GM12878 (cell line): ENCODE results near the gene JTB. TPM values are rescaled to one million over a fixed set of nuclear protein-coding genes. Genes with fewer than 3 reads are reported as not detected.

ENCODE experiments used
- microRNA-seq: library from miRNA; unstranded; fragments of <30 nt; microRNA quantifications from one replicate; pipeline ENCODE4, GENCODE V29; 2018
- polyA plus RNA-seq, 11 experiments: library from polyadenylated mRNA; depleted of rRNA in 4 of 11; unstranded in 6 of 11; stranded (reverse) in 5 of 11; fragments of >200 nt; fragmentation: Nextera tagmentation in 4 of 11; fragmentation: Illumina TruSeq in 1 of 11; extraction: Ambion mirVana in 4 of 11; extraction: Trizol in 1 of 11; gene quantifications; 1 replicate in 1 of 11; 2 replicates in 10 of 11; pipeline versions ENCODE4 v1.2.1 to v1.2.3, GENCODE V29; 2011 to 2016; ENCODE audit warnings: inconsistent platforms in 2 of 11, missing spikeins in 2 of 11, low read depth in 1 of 11
- small RNA-seq: library from RNA; depleted of rRNA; stranded (forward); fragments of <200 nt; gene quantifications from one replicate; pipeline ENCODE3, GENCODE V24; 2014
- total RNA-seq, 4 experiments: library from RNA; depleted of rRNA in 3 of 4; stranded (reverse); fragments of >200 nt in 3 of 4; fragmentation: Illumina TruSeq in 1 of 4; extraction: Trizol in 1 of 4; gene quantifications; 2 replicates each; pipeline versions ENCODE4 v1.2.1 to v1.2.3, GENCODE V29; 2013 to 2021

Gene JTB
- total and polyA plus RNA-seq, 10 of the 15 experiments (the other 5 are each of a cell fraction or from before 2014, with no cell fraction given), result 25.0 to 298 (median 155) TPM

Small RNA genes within 50 kb of the gene (microRNA-seq; reads per million reads assigned to microRNA genes)
- 1.3 reads per million for gene MIR6737

Small RNA genes within 50 kb of the gene (small RNA-seq; reads per million reads assigned to genes)
- 0.31 reads per million for gene MIR6737

Other genes with a start within 250 kb of the JTB start
Only the 7 nearest of the 13 such genes appear.
- 6.9 and 7.2 TPM in 2 replicates for gene GATAD2B, start 54.7 kb downstream of the JTB start, total RNA-seq (2014; rRNA removed)
- gene GATAD2B, start 54.7 kb downstream of the JTB start, total RNA-seq (2014; rRNA removed; fragmentation: Illumina TruSeq; extraction: Trizol), result 8.3 and 8.8 TPM in 2 replicates
- 63.1 and 64.6 TPM in 2 replicates for gene GATAD2B, start 54.7 kb downstream of the JTB start, total RNA-seq (2021)
- 7.3 and 10.8 TPM in 2 replicates for gene GATAD2B, start 54.7 kb downstream of the JTB start, polyA plus RNA-seq (2011; rRNA removed)
- gene GATAD2B, start 54.7 kb downstream of the JTB start, polyA plus RNA-seq (2014; fragmentation: Illumina TruSeq; extraction: Trizol), result 17.6 and 21.2 TPM in 2 replicates
- gene GATAD2B, start 54.7 kb downstream of the JTB start, polyA plus RNA-seq (2014; fragmentation: Nextera tagmentation; extraction: Ambion mirVana), result 1 to 10 TPM; 2.4 to 8.7 TPM
- 10.1 and 11.3 TPM in 2 replicates for gene GATAD2B, start 54.7 kb downstream of the JTB start, polyA plus RNA-seq (2014; rRNA removed)
- gene GATAD2B, start 54.7 kb downstream of the JTB start, polyA plus RNA-seq (2016; fragmentation: Nextera tagmentation; extraction: Ambion mirVana), result 1 to 10 TPM; 6.4 to 6.6 TPM
- gene DENND4B, start 31.0 kb downstream of the JTB start, total RNA-seq (2014; rRNA removed), result 18.2 and 22.2 TPM in 2 replicates
- gene DENND4B, start 31.0 kb downstream of the JTB start, total RNA-seq (2014; rRNA removed; fragmentation: Illumina TruSeq; extraction: Trizol), result 13.1 and 13.7 TPM in 2 replicates
- gene DENND4B, start 31.0 kb downstream of the JTB start, total RNA-seq (2021), result 57.5 and 74.8 TPM in 2 replicates
- gene DENND4B, start 31.0 kb downstream of the JTB start, polyA plus RNA-seq (2011; rRNA removed), result 15.7 and 26.6 TPM in 2 replicates
- 23.5 and 31.0 TPM in 2 replicates for gene DENND4B, start 31.0 kb downstream of the JTB start, polyA plus RNA-seq (2014; fragmentation: Illumina TruSeq; extraction: Trizol)
- gene DENND4B, start 31.0 kb downstream of the JTB start, polyA plus RNA-seq (2014; fragmentation: Nextera tagmentation; extraction: Ambion mirVana), result 10 to 100 TPM; 12.0 to 13.4 TPM
- gene DENND4B, start 31.0 kb downstream of the JTB start, polyA plus RNA-seq (2014; rRNA removed), result 55.1 and 73.9 TPM in 2 replicates
- 10 to 100 TPM; 20.8 to 23.3 TPM for gene DENND4B, start 31.0 kb downstream of the JTB start, polyA plus RNA-seq (2016; fragmentation: Nextera tagmentation; extraction: Ambion mirVana)
- gene CRTC2, start 19.1 kb downstream of the JTB start, total RNA-seq (2014; rRNA removed), result 15.5 and 15.7 TPM in 2 replicates
- 13.7 and 13.8 TPM in 2 replicates for gene CRTC2, start 19.1 kb downstream of the JTB start, total RNA-seq (2014; rRNA removed; fragmentation: Illumina TruSeq; extraction: Trizol)
- 54.6 and 59.7 TPM in 2 replicates for gene CRTC2, start 19.1 kb downstream of the JTB start, total RNA-seq (2021)
- 12.8 and 35.6 TPM in 2 replicates for gene CRTC2, start 19.1 kb downstream of the JTB start, polyA plus RNA-seq (2011; rRNA removed)
- gene CRTC2, start 19.1 kb downstream of the JTB start, polyA plus RNA-seq (2014; fragmentation: Illumina TruSeq; extraction: Trizol), result 21.6 and 49.4 TPM in 2 replicates
- 1 to 10 TPM; 5.1 to 8.4 TPM for gene CRTC2, start 19.1 kb downstream of the JTB start, polyA plus RNA-seq (2014; fragmentation: Nextera tagmentation; extraction: Ambion mirVana)
- gene CRTC2, start 19.1 kb downstream of the JTB start, polyA plus RNA-seq (2014; rRNA removed), result 56.5 and 57.9 TPM in 2 replicates
- 10 to 100 TPM; 29.9 to 40.1 TPM for gene CRTC2, start 19.1 kb downstream of the JTB start, polyA plus RNA-seq (2016; fragmentation: Nextera tagmentation; extraction: Ambion mirVana)
- 78.0 and 79.1 TPM in 2 replicates for gene SLC39A1, start 14.1 kb downstream of the JTB start, total RNA-seq (2014; rRNA removed)
- 48.7 and 51.2 TPM in 2 replicates for gene SLC39A1, start 14.1 kb downstream of the JTB start, total RNA-seq (2014; rRNA removed; fragmentation: Illumina TruSeq; extraction: Trizol)
- 67.7 and 68.3 TPM in 2 replicates for gene SLC39A1, start 14.1 kb downstream of the JTB start, total RNA-seq (2021)
- 61.1 and 79.6 TPM in 2 replicates for gene SLC39A1, start 14.1 kb downstream of the JTB start, polyA plus RNA-seq (2011; rRNA removed)
- 58.5 and 64.0 TPM in 2 replicates for gene SLC39A1, start 14.1 kb downstream of the JTB start, polyA plus RNA-seq (2014; fragmentation: Illumina TruSeq; extraction: Trizol)
- 10 to 100 TPM in 1 of 2 experiments, 1 to 10 TPM in 1; 8.8 to 20.6 TPM for gene SLC39A1, start 14.1 kb downstream of the JTB start, polyA plus RNA-seq (2014; fragmentation: Nextera tagmentation; extraction: Ambion mirVana)
- gene SLC39A1, start 14.1 kb downstream of the JTB start, polyA plus RNA-seq (2014; rRNA removed), result 77.0 and 77.2 TPM in 2 replicates
- gene SLC39A1, start 14.1 kb downstream of the JTB start, polyA plus RNA-seq (2016; fragmentation: Nextera tagmentation; extraction: Ambion mirVana), result 10 to 100 TPM; 88.9 to 98.6 TPM
- 14.0 and 15.6 TPM in 2 replicates for gene CREB3L4, start 9.8 kb downstream of the JTB start, total RNA-seq (2014; rRNA removed)
- gene CREB3L4, start 9.8 kb downstream of the JTB start, total RNA-seq (2014; rRNA removed; fragmentation: Illumina TruSeq; extraction: Trizol), result 11.6 and 12.2 TPM in 2 replicates
- 10.9 and 11.3 TPM in 2 replicates for gene CREB3L4, start 9.8 kb downstream of the JTB start, total RNA-seq (2021)
- gene CREB3L4, start 9.8 kb downstream of the JTB start, polyA plus RNA-seq (2011; rRNA removed), result 9.7 and 11.9 TPM in 2 replicates
- 10.0 and 12.5 TPM in 2 replicates for gene CREB3L4, start 9.8 kb downstream of the JTB start, polyA plus RNA-seq (2014; fragmentation: Illumina TruSeq; extraction: Trizol)
- 10 to 100 TPM in 1 of 2 experiments, 1 to 10 TPM in 1; 9.7 to 12.9 TPM for gene CREB3L4, start 9.8 kb downstream of the JTB start, polyA plus RNA-seq (2014; fragmentation: Nextera tagmentation; extraction: Ambion mirVana)
- gene CREB3L4, start 9.8 kb downstream of the JTB start, polyA plus RNA-seq (2014; rRNA removed), result 13.1 and 13.4 TPM in 2 replicates
- gene CREB3L4, start 9.8 kb downstream of the JTB start, polyA plus RNA-seq (2016; fragmentation: Nextera tagmentation; extraction: Ambion mirVana), result 10 to 100 TPM; 11.2 to 11.9 TPM
- 4.6 and 5.9 TPM in 2 replicates for gene RAB13, start 8.7 kb upstream of the JTB start, total RNA-seq (2014; rRNA removed)
- 11.0 and 12.4 TPM in 2 replicates for gene RAB13, start 8.7 kb upstream of the JTB start, total RNA-seq (2014; rRNA removed; fragmentation: Illumina TruSeq; extraction: Trizol)
- gene RAB13, start 8.7 kb upstream of the JTB start, total RNA-seq (2021), result 20.4 and 22.2 TPM in 2 replicates
- 0.75 and 0.86 TPM in 2 replicates for gene RAB13, start 8.7 kb upstream of the JTB start, polyA plus RNA-seq (2011; rRNA removed)
- gene RAB13, start 8.7 kb upstream of the JTB start, polyA plus RNA-seq (2014; fragmentation: Illumina TruSeq; extraction: Trizol), result 30.7 and 34.1 TPM in 2 replicates
- gene RAB13, start 8.7 kb upstream of the JTB start, polyA plus RNA-seq (2014; fragmentation: Nextera tagmentation; extraction: Ambion mirVana), result 10 to 100 TPM in 1 of 2 experiments, 1 to 10 TPM in 1; 7.9 to 17.2 TPM
- gene RAB13, start 8.7 kb upstream of the JTB start, polyA plus RNA-seq (2014; rRNA removed), result 12.7 and 15.5 TPM in 2 replicates
- 10 to 100 TPM; 16.3 to 19.2 TPM for gene RAB13, start 8.7 kb upstream of the JTB start, polyA plus RNA-seq (2016; fragmentation: Nextera tagmentation; extraction: Ambion mirVana)
- gene RPS27, start 13.1 kb upstream of the JTB start, total RNA-seq (2014; rRNA removed), result 5,288 and 5,830 TPM in 2 replicates
- 9,122 and 9,683 TPM in 2 replicates for gene RPS27, start 13.1 kb upstream of the JTB start, total RNA-seq (2014; rRNA removed; fragmentation: Illumina TruSeq; extraction: Trizol)
- 2,708 and 2,801 TPM in 2 replicates for gene RPS27, start 13.1 kb upstream of the JTB start, total RNA-seq (2021)
- gene RPS27, start 13.1 kb upstream of the JTB start, polyA plus RNA-seq (2011; rRNA removed), result 8,626 and 8,787 TPM in 2 replicates
- 13,800 and 18,255 TPM in 2 replicates for gene RPS27, start 13.1 kb upstream of the JTB start, polyA plus RNA-seq (2014; fragmentation: Illumina TruSeq; extraction: Trizol)
- gene RPS27, start 13.1 kb upstream of the JTB start, polyA plus RNA-seq (2014; fragmentation: Nextera tagmentation; extraction: Ambion mirVana), result over 10,000 TPM in 1 of 2 experiments, 1,000 to 10,000 TPM in 1; 9,903 to 14,234 TPM
- gene RPS27, start 13.1 kb upstream of the JTB start, polyA plus RNA-seq (2014; rRNA removed), result 8,943 and 9,277 TPM in 2 replicates
- 1,000 to 10,000 TPM; 3,244 to 3,511 TPM for gene RPS27, start 13.1 kb upstream of the JTB start, polyA plus RNA-seq (2016; fragmentation: Nextera tagmentation; extraction: Ambion mirVana)